ENCODE results near the gene AGK.

- TF ChIP-seq POLR2AphosphoS5 (IDR thresholded peaks at IDR 0.05) (no peak), CTCF (IDR thresholded peaks at IDR 0.05) (no peak), POLR2A (IDR thresholded peaks at IDR 0.05) (no peak)
These were observed 33.7 kb downstream of the AGK start for GRCh38 chr7:141584935-141585334.
